Fibroblast of lung (primary cell): ENCODE results near the gene SSH2. TPM values are rescaled to one million over a fixed set of nuclear protein-coding genes. Genes with fewer than 3 reads are reported as not detected.
A peak's percentile ranks its signal among the peaks of the same experiment; 100 is the strongest.

ENCODE experiments used
- DNase-seq, 2 donors: peaks; one replicate each; pipeline versions ENCODE4 v3.0.0 to v3.0.0-alpha.2; 2010; ENCODE audit warnings: low read depth in 2 of 2
- H2AFZ ChIP-seq: 2 replicates; pipeline ENCODE4 v1.5.1; 2012; ENCODE audit warnings: low read length, control low read depth, inconsistent platforms
- H3K27ac ChIP-seq: 2 replicates; pipeline ENCODE4 v1.5.1; 2011; ENCODE audit warnings: low read length, control low read depth; ENCODE audit not compliant: insufficient read depth
- H3K27me3 ChIP-seq: 2 replicates; pipeline ENCODE4 v1.5.1; 2011; ENCODE audit warnings: mild to moderate bottlenecking, low read length; ENCODE audit not compliant: control insufficient read depth, insufficient read depth
- H3K36me3 ChIP-seq: 2 replicates; pipeline ENCODE4 v1.5.1; 2011; ENCODE audit warnings: low read length; ENCODE audit not compliant: control insufficient read depth, insufficient read depth
- H3K4me1 ChIP-seq: 2 replicates; pipeline ENCODE4 v1.5.1; 2011; ENCODE audit warnings: low read length; ENCODE audit not compliant: control insufficient read depth, insufficient read depth; ENCODE audit errors: extremely low read depth
- H3K4me2 ChIP-seq: 2 replicates; pipeline ENCODE4 v1.5.1; 2011; ENCODE audit warnings: low read length, control low read depth; ENCODE audit not compliant: insufficient read depth; ENCODE audit errors: extremely low read depth
- H3K4me3 ChIP-seq, 4 experiments: fragments of 200-600 bp in 1 of 4; sonication (generic) in 1 of 4; replicated peaks in 1 of 4; 2 replicates each; pipeline ENCODE4 v1.5.1; 2011 to 2016; ENCODE audit warnings: low read length in 4 of 4, low read depth in 3 of 4, mild to moderate bottlenecking in 3 of 4, control low read depth in 2 of 4, inconsistent platforms in 1 of 4, mixed read lengths in 1 of 4; ENCODE audit not compliant: insufficient read depth in 1 of 4; ENCODE audit errors: control extremely low read depth in 1 of 4
- H3K79me2 ChIP-seq: 2 replicates; pipeline ENCODE4 v1.5.1; 2012; ENCODE audit warnings: mild to moderate bottlenecking, low read length, inconsistent platforms; ENCODE audit not compliant: control insufficient read depth, insufficient read depth
- H3K9ac ChIP-seq: 2 replicates; pipeline ENCODE4 v1.5.1; 2011; ENCODE audit warnings: mild to moderate bottlenecking, low read length, control low read depth; ENCODE audit not compliant: insufficient read depth
- H3K9me3 ChIP-seq: 2 replicates; pipeline ENCODE4 v1.5.1; 2012; ENCODE audit warnings: low read depth, low read length; ENCODE audit not compliant: control insufficient read depth, insufficient read depth
- H4K20me1 ChIP-seq: 2 replicates; pipeline ENCODE4 v1.5.1; 2011; ENCODE audit warnings: low read length; ENCODE audit not compliant: control insufficient read depth, insufficient read depth; ENCODE audit errors: extremely low read depth
- EZH2 ChIP-seq: IDR thresholded peaks from 2 replicates; pipeline ENCODE4 v1.5.1; 2012; ENCODE audit warnings: low read length, control low read depth, mild to moderate bottlenecking; ENCODE audit errors: missing control alignments
- polyA plus RNA-seq, 2 donors: library from polyadenylated mRNA; depleted of rRNA in 1 of 2; stranded (reverse) in 1 of 2; unstranded in 1 of 2; fragments of >200 nt; gene quantifications; 2 replicates each; pipeline ENCODE4 v1.2.1, GENCODE V29; 2011 to 2012; ENCODE audit warnings: missing spikeins in 1 of 2
- total RNA-seq: library from RNA; depleted of rRNA; stranded (reverse); fragments of >200 nt; gene quantifications from 2 replicates; pipeline ENCODE4 v1.2.1, GENCODE V29; 2014
- TF ChIP-seq, protein P1 (sequence below), 2 donors: IDR thresholded peaks in 1 of 2; conservative IDR thresholded peaks in 1 of 2; 1 replicate in 1 of 2; 2 replicates in 1 of 2; pipeline ENCODE4 v1.5.1; 2011 to 2012; ENCODE audit warnings: low read length in 2 of 2, control low read depth in 1 of 2, inconsistent platforms in 1 of 2, low read depth in 1 of 2, mild to moderate bottlenecking in 1 of 2

The SSH2 gene
- total and polyA plus RNA-seq, 2 donors (not counting 1 experiment from before 2014, with no cell fraction given), result 21.0 to 30.2 TPM

GRCh38 chr17:29796652-29797051, 133.4 kb downstream of the SSH2 start:
- DNase-seq, result no peak
- no peaks in the 10 kb centered on the region for H3K4me1 ChIP-seq
- no peaks in the 10 kb centered on the region for H3K36me3 ChIP-seq
- no peaks in the 10 kb centered on the region for H3K27me3 ChIP-seq
- no peaks in the 10 kb centered on the region for H3K79me2 ChIP-seq
- no peak overlapping the region for H3K9ac ChIP-seq
- TF ChIP-seq, protein P1, sequence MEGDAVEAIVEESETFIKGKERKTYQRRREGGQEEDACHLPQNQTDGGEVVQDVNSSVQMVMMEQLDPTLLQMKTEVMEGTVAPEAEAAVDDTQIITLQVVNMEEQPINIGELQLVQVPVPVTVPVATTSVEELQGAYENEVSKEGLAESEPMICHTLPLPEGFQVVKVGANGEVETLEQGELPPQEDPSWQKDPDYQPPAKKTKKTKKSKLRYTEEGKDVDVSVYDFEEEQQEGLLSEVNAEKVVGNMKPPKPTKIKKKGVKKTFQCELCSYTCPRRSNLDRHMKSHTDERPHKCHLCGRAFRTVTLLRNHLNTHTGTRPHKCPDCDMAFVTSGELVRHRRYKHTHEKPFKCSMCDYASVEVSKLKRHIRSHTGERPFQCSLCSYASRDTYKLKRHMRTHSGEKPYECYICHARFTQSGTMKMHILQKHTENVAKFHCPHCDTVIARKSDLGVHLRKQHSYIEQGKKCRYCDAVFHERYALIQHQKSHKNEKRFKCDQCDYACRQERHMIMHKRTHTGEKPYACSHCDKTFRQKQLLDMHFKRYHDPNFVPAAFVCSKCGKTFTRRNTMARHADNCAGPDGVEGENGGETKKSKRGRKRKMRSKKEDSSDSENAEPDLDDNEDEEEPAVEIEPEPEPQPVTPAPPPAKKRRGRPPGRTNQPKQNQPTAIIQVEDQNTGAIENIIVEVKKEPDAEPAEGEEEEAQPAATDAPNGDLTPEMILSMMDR (conservative IDR thresholded peaks at IDR 0.05 in 1 of 2, IDR thresholded peaks at IDR 0.05 in 1 of 2; ENCODE audit: low read depth in 1 of 2, low read length in 2 of 2), result no peak
- TF ChIP-seq EZH2, result no peak
- H4K20me1 ChIP-seq, result no peaks in the 10 kb centered on the region
- H2AFZ ChIP-seq, result no peak overlapping the region
- H3K4me3 ChIP-seq, result no peak overlapping the region
- H3K27ac ChIP-seq, result no peak overlapping the region
- no peaks in the 10 kb centered on the region for H3K9me3 ChIP-seq
- no peak overlapping the region for H3K4me2 ChIP-seq

- Histone ChIP-seq H3K36me3 (no peaks in the 10 kb centered on the region), H2AFZ (no peak overlapping the region), H3K27me3 (no peaks in the 10 kb centered on the region), H3K9ac (no peak overlapping the region), H3K4me1 (no peaks in the 10 kb centered on the region), H4K20me1 (no peaks in the 10 kb centered on the region), H3K79me2 (no peaks in the 10 kb centered on the region), H3K27ac (no peak overlapping the region), H3K4me2 (no peak overlapping the region), H3K9me3 (no peaks in the 10 kb centered on the region), H3K4me3 (no peak overlapping the region)
- TF ChIP-seq, protein P1 (conservative IDR thresholded peaks at IDR 0.05 in 1 of 2, IDR thresholded peaks at IDR 0.05 in 1 of 2; ENCODE audit: low read depth in 1 of 2, low read length in 2 of 2), result no peak
- no peak for TF ChIP-seq EZH2
- peak in 1 of 2 donors; percentile 47 for DNase-seq
Observed at GRCh38 chr17:29793501-29793900, 136.5 kb downstream of the SSH2 start.

DNA sequence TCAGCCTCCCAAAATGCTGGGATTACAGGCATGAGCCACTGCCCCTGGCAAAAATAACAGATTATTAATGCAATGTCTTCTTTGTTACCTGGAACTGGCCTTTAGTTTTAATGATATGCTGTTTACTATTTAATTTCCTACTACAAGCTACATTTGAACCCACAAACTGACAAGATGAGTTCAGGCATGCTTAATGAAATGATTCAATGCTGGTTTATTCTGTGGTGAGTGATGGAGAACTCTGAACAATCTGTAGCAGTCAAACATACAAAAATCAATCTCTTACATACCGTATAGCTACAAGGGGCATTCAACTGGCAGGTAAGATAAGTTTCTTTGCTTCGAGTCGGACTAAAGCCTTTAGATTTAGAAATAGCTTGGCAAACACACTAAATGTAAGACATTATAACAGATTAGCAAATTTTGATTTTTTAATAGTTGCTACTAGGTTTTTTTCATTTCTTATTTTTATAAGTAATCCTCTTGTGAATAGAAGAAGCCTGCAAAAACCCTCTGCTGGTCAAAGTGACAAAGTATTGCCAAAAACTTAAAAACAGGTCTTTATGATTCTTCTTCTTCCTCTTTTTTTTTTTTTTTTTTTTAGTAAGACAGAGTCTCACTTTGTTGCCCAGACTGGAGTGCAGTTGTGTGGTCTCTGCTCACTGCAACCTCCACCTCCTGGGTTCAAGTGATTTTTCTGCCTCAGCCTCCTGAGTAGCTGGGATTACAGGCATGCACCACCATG, 138.5 kb downstream of the SSH2 start:
- Histone ChIP-seq H3K27me3 (no peaks in the 10 kb centered on the region), H2AFZ (no peak overlapping the region), H3K27ac (no peak overlapping the region), H3K36me3 (no peaks in the 10 kb centered on the region), H3K4me3 (no peak overlapping the region), H3K79me2 (no peaks in the 10 kb centered on the region), H3K4me2 (no peak overlapping the region), H4K20me1 (no peaks in the 10 kb centered on the region), H3K9me3 (no peaks in the 10 kb centered on the region), H3K9ac (no peak overlapping the region), H3K4me1 (no peaks in the 10 kb centered on the region)
- TF ChIP-seq, protein P1 (conservative IDR thresholded peaks at IDR 0.05 in 1 of 2, IDR thresholded peaks at IDR 0.05 in 1 of 2; ENCODE audit: low read depth in 1 of 2, low read length in 2 of 2), result no peak
- TF ChIP-seq EZH2, result no peak
- DNase-seq, result no peak
